Left cardiac atrium (tissue), 4 donors: ENCODE data around the gene TRMT44. TPM values are rescaled to one million over a fixed set of nuclear protein-coding genes. Genes with fewer than 3 reads are reported as not detected.
"Not testable (repeated sequence)": the region's sequence is repeated elsewhere in the genome, so short reads cannot be mapped to it uniquely, and the experiment has no call there.

Source experiments
- ATAC-seq, 2 donors: fragments of 200-7000 bp; cut with Tn5 transposase; one replicate each; pipeline ENCODE4 v1.9.1; 2020; ENCODE audit warnings: mild to moderate bottlenecking in 2 of 2, moderate library complexity in 2 of 2
- DNase-seq: peaks from one replicate; pipeline ENCODE4 v3.0.0-alpha.2; 2020
- intact Hi-C, 2 donors: fragments of 100-400 bp; cut with DNase I; formaldehyde crosslinking; loops; one replicate each; pipeline versions ENCODE4 v1.14.1 to v1.15.1; 2022 to 2023
- total RNA-seq, 2 donors: library from RNA; stranded (reverse); fragmentation: NEBNext Ultra II Directional; extraction: Animal tissue kit (Norgen Biotek cat#: 25700); gene quantifications; one replicate each; pipeline ENCODE4 v1.2.1, GENCODE V29; 2021
- donor health status: DM: no; HTN: yes; CAD: no.
- donor health status: DM: no; HTN: yes; CAD: no; lungs with severe emphysema.
- donor health status: DM: yes; HTN: yes; CAD: no.
- donor health status: Dilated cardiomyopathy.

Gene TRMT44
- total RNA-seq, 2 donors from 2014 or later = 8.8 to 13.6 TPM

GRCh38 chr4:8475751-8476575 is 35.4 kb downstream of the TRMT44 start:
- DNase-seq (no peak), ATAC-seq (no peak)
- intact Hi-C loops = no loop called here

- intact Hi-C loops = no loop called here
- DNase-seq (no peak), ATAC-seq (no peak)
These were observed 36.6 kb downstream of the TRMT44 start for GRCh38 chr4:8477095-8477635.

- intact Hi-C loops = no loop called here
- DNase-seq (no peak), ATAC-seq (no peak)
These were observed 37.1 kb downstream of the TRMT44 start for GRCh38 chr4:8477676-8478075.

GRCh38 chr4:8478371-8478770 is 37.8 kb downstream of the TRMT44 start:
- no peak for DNase-seq
- no peak for ATAC-seq
- intact Hi-C loops = no loop called here

- no peak for ATAC-seq
- intact Hi-C loops = no loop called here
- no peak for DNase-seq
These were observed 38.5 kb downstream of the TRMT44 start for GRCh38 chr4:8478801-8479744.

- ATAC-seq (no peak), DNase-seq (no peak)
- intact Hi-C loops = no loop called here
These were observed 39.6 kb downstream of the TRMT44 start for GRCh38 chr4:8480221-8480620.

- intact Hi-C loops, DNase-seq, ATAC-seq: not testable (repeated sequence)
These were observed 46.1 kb downstream of the TRMT44 start for GRCh38 chr4:8486643-8487042.

GRCh38 chr4:8488791-8489369 is 48.3 kb downstream of the TRMT44 start:
- ATAC-seq = no peak
- DNase-seq = no peak
- intact Hi-C loops = no loop called here

- DNase-seq, intact Hi-C loops, ATAC-seq: not testable (repeated sequence)
These were observed 50.9 kb downstream of the TRMT44 start for GRCh38 chr4:8491478-8491877.

GRCh38 chr4:8492174-8492573 is 51.6 kb downstream of the TRMT44 start:
- DNase-seq (no peak), ATAC-seq (no peak)
- intact Hi-C loops = no loop called here

GRCh38 chr4:8493484-8493883 is 52.9 kb downstream of the TRMT44 start:
- no peak for DNase-seq
- intact Hi-C loops = no loop called here
- ATAC-seq = no peak

GRCh38 chr4:8494218-8494617 is 53.6 kb downstream of the TRMT44 start:
- DNase-seq (no peak), ATAC-seq (no peak)
- intact Hi-C loops = no loop called here

GRCh38 chr4:8494983-8495548 is 54.5 kb downstream of the TRMT44 start:
- no peak for ATAC-seq
- intact Hi-C loops = no loop called here
- DNase-seq = no peak

- ATAC-seq = no peak
- intact Hi-C loops = no loop called here
- DNase-seq = no peak
These were observed 55.2 kb downstream of the TRMT44 start for GRCh38 chr4:8495803-8496202.

GRCh38 chr4:8497762-8498161 is 57.2 kb downstream of the TRMT44 start:
- ATAC-seq (no peak), DNase-seq (no peak)
- intact Hi-C loops = no loop called here

GRCh38 chr4:8500966-8501365 is 60.4 kb downstream of the TRMT44 start:
- DNase-seq (no peak), ATAC-seq (no peak)
- intact Hi-C loops = no loop called here

GRCh38 chr4:8501781-8502180 is 61.2 kb downstream of the TRMT44 start:
- intact Hi-C loops = no loop called here
- no peak for ATAC-seq
- DNase-seq = no peak

- intact Hi-C loops = no loop called here
- ATAC-seq (no peak), DNase-seq (no peak)
These were observed 61.8 kb downstream of the TRMT44 start for GRCh38 chr4:8502371-8502770.

GRCh38 chr4:8502836-8503585 is 62.4 kb downstream of the TRMT44 start:
- ATAC-seq = peak; percentile 20 to 48
- DNase-seq = no peak
- intact Hi-C loops = no loop called here
